Measurements from ENCODE around the gene CATSPERZ. TPM values are rescaled to one million over a fixed set of nuclear protein-coding genes. Genes with fewer than 3 reads are reported as not detected.

The CATSPERZ gene
- total and polyA plus RNA-seq, 2 of the 8 experiments (the other 6 are each of a cell fraction or from before 2014, with no cell fraction given) = 0.77 TPM; not detected in 1

GRCh38 chr11:64287676-64288352 is 12.3 kb upstream of the CATSPERZ start:
- Histone ChIP-seq H3K79me1 (ENCODE audit: low read depth, low read length) (no peaks in the 10 kb centered on the region), H2AFZ (ENCODE audit: low read length) (no peak overlapping the region), H4K5ac (ENCODE audit: insufficient read length, low read depth, low read length) (no peak overlapping the region), H3K4ac (replicated peaks; ENCODE audit: insufficient read length, low read depth, low read length) (no peak overlapping the region), H2BK5ac (ENCODE audit: low read depth, low read length) (0 out of 2 replicates have a peak overlapping the region, but pooled peaks have one; percentile 44), H3K14ac (ENCODE audit: insufficient read length) (no peak overlapping the region), H2BK120ac (replicated peaks; ENCODE audit: low read depth, low read length) (no peak overlapping the region), H3K79me2 (ENCODE audit: control insufficient read depth in 1 of 2, insufficient read depth in 2 of 2, low read length in 2 of 2) (no peaks in the 10 kb centered on the region), H3K23me2 (ENCODE audit: low read depth, low read length) (peaks cover 15% of the 10 kb centered on the region; the same call in 1 of the 2 replicates), H3K36me3 (ENCODE audit: control insufficient read depth in 2 of 4, insufficient read depth in 4 of 4, low read length in 3 of 4) (peaks cover 0 to 9% (median 0%) of the 10 kb centered on the region in 4 experiments; a peak in 1 of 8 replicates), H3K18ac (ENCODE audit: extremely low read depth, low read length) (no peak overlapping the region), H3K56ac (replicated peaks; ENCODE audit: insufficient read length, low read depth, low read length) (no peak overlapping the region), H3K9me3 (ENCODE audit: insufficient read depth in 2 of 2, low read depth in 1 of 2, low read length in 1 of 2) (no peaks in the 10 kb centered on the region), H3K4me2 (ENCODE audit: insufficient read depth in 1 of 2, low read depth in 2 of 2, low read length in 2 of 2) (no peak overlapping the region), H2BK20ac (ENCODE audit: low read length) (no peak overlapping the region), H3K4me3 (ENCODE audit: extremely low read depth in 1 of 4, insufficient read depth in 2 of 4, low read depth in 3 of 4, low read length in 4 of 4) (no peak overlapping the region), H3K23ac (ENCODE audit: insufficient read length) (no peak overlapping the region), H3K4me1 (replicated peaks in 1 of 4; ENCODE audit: control insufficient read depth in 3 of 4, insufficient read depth in 4 of 4, low read length in 3 of 4) (peaks cover 0 to 14% (median 7%) of the 10 kb centered on the region in 4 experiments; a peak in 5 of 7 replicates), H4K91ac (replicated peaks; ENCODE audit: insufficient read length, low read length) (no peak overlapping the region), H4K20me1 (replicated peaks in 1 of 2; ENCODE audit: control insufficient read depth in 1 of 2, insufficient read depth in 2 of 2, low read length in 2 of 2) (peaks cover 5 to 17% of the 10 kb centered on the region in 2 experiments), H4K8ac (ENCODE audit: extremely low read depth, insufficient read depth, low read length) (no peak overlapping the region), H2BK15ac (ENCODE audit: low read length) (no peak overlapping the region), H3K27me3 (replicated peaks in 1 of 4; ENCODE audit: control insufficient read depth in 3 of 4, extremely low read depth in 1 of 4, insufficient read depth in 3 of 4, low read length in 3 of 4) (peaks cover 28 to 38% (median 36%) of the 10 kb centered on the region in 4 experiments; a peak in 6 of 7 replicates), H3K9ac (replicated peaks in 1 of 4; ENCODE audit: extremely low read depth in 1 of 4, low read depth in 3 of 4, low read length in 3 of 4) (no peak overlapping the region), H2AK5ac (ENCODE audit: low read depth, low read length) (no peak overlapping the region), H2BK12ac (ENCODE audit: low read depth, low read length) (no peak overlapping the region), H3K27ac (ENCODE audit: low read depth, low read length) (no peak overlapping the region)
- POLR2A ChIA-PET (ENCODE audit: partially characterized antibody) = interaction anchor here (0.9 to 9.5 kb wide), 3 partner anchors 13 to 42 kb away, joined by 3 to 79 read pairs (median 4); no protein-coding TSS in a partner anchor
- no peak for TF ChIP-seq SUZ12 (IDR thresholded peaks at IDR 0.05; ENCODE audit: low read length)
- TF ChIP-seq CEBPB (IDR thresholded peaks at IDR 0.05; ENCODE audit: low read depth, low read length) = no peak
- no peak for TF ChIP-seq YY1 (IDR thresholded peaks at IDR 0.05; ENCODE audit: low read depth, low read length)
- no peak for TF ChIP-seq TBP (IDR thresholded peaks at IDR 0.05; ENCODE audit: low read depth, low read length)
- no peak for TF ChIP-seq RFX5 (IDR thresholded peaks at IDR 0.05; ENCODE audit: borderline replicate concordance, low read depth, low read length)
- TF ChIP-seq BRCA1 (IDR thresholded peaks at IDR 0.05; ENCODE audit: low read depth, low read length) = no peak
- no peak for TF ChIP-seq TEAD4 (IDR thresholded peaks at IDR 0.05; ENCODE audit: low read depth, low read length)
- TF ChIP-seq POLR2AphosphoS5 (IDR thresholded peaks at IDR 0.05; ENCODE audit: low read depth, low read length) = no peak
- WGBS, 2 experiments (ENCODE audit: extremely low coverage in 1 of 2, insufficient coverage in 1 of 2, insufficient read length in 1 of 2, insufficient replicate concordance in 2 of 2, low coverage in 1 of 2, low lambda C conversion rate in 2 of 2, missing lambda C conversion rate in 1 of 2) = 95% methylated on average over 33 of the region's 33 CpGs; no CpG with 5 or more reads in 1 of the 2 experiments
- FAIRE-seq (no peak), DNase-seq (ENCODE audit: low read depth in 1 of 2, low spot score in 2 of 2) (no peak)
- CTCF ChIA-PET (ENCODE audit: partially characterized antibody) = interaction anchor here (1.0 to 11.4 kb wide), 4 partner anchors 15 to 24 kb away, joined by 3 to 134 read pairs (median 4); partner anchors contain the start of genes CATSPERZ and ESRRA
